DND-41 (cell line): Measurements from ENCODE around the gene ZHX3.

Experiments used
- ATAC-seq: fragments of 200-7000 bp; cut with Tn5 transposase; 3 replicates; pipeline ENCODE4 v1.9.1; 2021; ENCODE audit warnings: low read depth; ENCODE audit not compliant: insufficient read depth
- DNase-seq: peaks from one replicate; pipeline ENCODE4 v3.0.0-alpha.2; 2020
- H2AFZ ChIP-seq: 2 replicates; pipeline ENCODE4 v1.6.0; 2012; ENCODE audit warnings: low read depth, low read length
- H3K27ac ChIP-seq: 2 replicates; pipeline ENCODE4 v1.5.1; 2012; ENCODE audit warnings: low read length, inconsistent platforms
- H3K27me3 ChIP-seq: fragments of 200-600 bp; sonication (generic); 2 replicates; pipeline ENCODE4 v1.6.0; 2012; ENCODE audit warnings: low read length, mild to moderate bottlenecking, inconsistent platforms; ENCODE audit not compliant: insufficient read depth, poor library complexity
- H3K36me3 ChIP-seq: 2 replicates; pipeline ENCODE4 v1.5.1; 2012; ENCODE audit warnings: low read length, inconsistent platforms; ENCODE audit not compliant: insufficient read depth
- H3K4me1 ChIP-seq: 2 replicates; pipeline ENCODE4 v1.5.1; 2012; ENCODE audit warnings: mild to moderate bottlenecking, low read length; ENCODE audit not compliant: insufficient read depth
- H3K4me2 ChIP-seq: 2 replicates; pipeline ENCODE4 v1.6.0; 2012; ENCODE audit warnings: mild to moderate bottlenecking, moderate library complexity, low read length, inconsistent platforms; ENCODE audit not compliant: insufficient read depth
- H3K4me3 ChIP-seq, 2 experiments: fragments of 200-600 bp in 1 of 2; shearing (Covaris generic) in 1 of 2; 2 replicates each; pipeline ENCODE4 v1.5.1; 2012 to 2016; ENCODE audit warnings: inconsistent platforms in 2 of 2, low read length in 2 of 2, mild to moderate bottlenecking in 2 of 2, low read depth in 1 of 2, moderate library complexity in 1 of 2
- H3K79me2 ChIP-seq: 2 replicates; pipeline ENCODE4 v1.6.0; 2012; ENCODE audit warnings: low read length, inconsistent platforms; ENCODE audit not compliant: insufficient read depth
- H3K9ac ChIP-seq: 2 replicates; pipeline ENCODE4 v1.6.0; 2012; ENCODE audit warnings: low read depth, mild to moderate bottlenecking, inconsistent platforms, low read length, moderate library complexity
- H3K9me3 ChIP-seq: 2 replicates; pipeline ENCODE4 v1.5.1; 2012; ENCODE audit warnings: low read length, moderate library complexity, mild to moderate bottlenecking, inconsistent platforms; ENCODE audit not compliant: insufficient read depth, severe bottlenecking
- H4K20me1 ChIP-seq: 2 replicates; pipeline ENCODE4 v1.6.0; 2012; ENCODE audit warnings: low read length; ENCODE audit not compliant: insufficient read depth
- EZH2 ChIP-seq: IDR thresholded peaks from 3 replicates; pipeline ENCODE4 v1.6.1; 2012; ENCODE audit warnings: borderline replicate concordance, low read depth, mild to moderate bottlenecking, moderate library complexity, low read length, inconsistent platforms; ENCODE audit not compliant: severe bottlenecking
- TF ChIP-seq, protein P1 (sequence below): IDR thresholded peaks from 2 replicates; pipeline ENCODE4 v1.5.1; 2012; ENCODE audit warnings: borderline replicate concordance, low read length, moderate library complexity, mild to moderate bottlenecking; ENCODE audit not compliant: poor library complexity, severe bottlenecking; ENCODE audit errors: extremely low read depth

The ZHX3 gene

DNA sequence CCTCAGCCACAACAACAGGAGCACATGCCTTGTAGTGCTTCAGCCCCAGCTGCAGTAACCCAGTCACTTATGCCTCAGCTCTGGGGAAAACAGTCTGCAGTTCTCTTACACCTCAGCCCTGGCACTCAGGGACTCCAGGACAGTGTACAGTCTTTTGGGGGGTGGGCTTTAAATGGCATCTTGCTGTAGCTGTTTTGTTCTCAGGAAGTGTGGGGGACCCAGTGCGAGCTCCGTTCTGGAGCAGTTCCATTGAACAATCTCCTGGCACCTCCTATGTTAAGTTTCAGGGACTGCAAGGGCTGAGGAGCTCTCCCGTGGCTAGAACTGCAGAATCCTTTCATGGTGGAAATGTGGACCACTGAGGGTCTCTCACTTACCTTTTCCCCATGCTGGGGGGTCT lies 125.0 kb downstream of the ZHX3 start:
- Histone ChIP-seq H3K36me3 (no peaks in the 10 kb centered on the region), H3K9ac (no peak overlapping the region), H2AFZ (no peak overlapping the region), H3K79me2 (no peaks in the 10 kb centered on the region), H3K4me3 (no peak overlapping the region), H3K9me3 (peaks cover 12% of the 10 kb centered on the region), H3K4me1 (no peaks in the 10 kb centered on the region), H3K27me3 (no peaks in the 10 kb centered on the region), H3K27ac (no peak overlapping the region), H3K4me2 (no peak overlapping the region), H4K20me1 (no peaks in the 10 kb centered on the region)
- no peak for ATAC-seq
- DNase-seq = no peak
- TF ChIP-seq, protein P1, sequence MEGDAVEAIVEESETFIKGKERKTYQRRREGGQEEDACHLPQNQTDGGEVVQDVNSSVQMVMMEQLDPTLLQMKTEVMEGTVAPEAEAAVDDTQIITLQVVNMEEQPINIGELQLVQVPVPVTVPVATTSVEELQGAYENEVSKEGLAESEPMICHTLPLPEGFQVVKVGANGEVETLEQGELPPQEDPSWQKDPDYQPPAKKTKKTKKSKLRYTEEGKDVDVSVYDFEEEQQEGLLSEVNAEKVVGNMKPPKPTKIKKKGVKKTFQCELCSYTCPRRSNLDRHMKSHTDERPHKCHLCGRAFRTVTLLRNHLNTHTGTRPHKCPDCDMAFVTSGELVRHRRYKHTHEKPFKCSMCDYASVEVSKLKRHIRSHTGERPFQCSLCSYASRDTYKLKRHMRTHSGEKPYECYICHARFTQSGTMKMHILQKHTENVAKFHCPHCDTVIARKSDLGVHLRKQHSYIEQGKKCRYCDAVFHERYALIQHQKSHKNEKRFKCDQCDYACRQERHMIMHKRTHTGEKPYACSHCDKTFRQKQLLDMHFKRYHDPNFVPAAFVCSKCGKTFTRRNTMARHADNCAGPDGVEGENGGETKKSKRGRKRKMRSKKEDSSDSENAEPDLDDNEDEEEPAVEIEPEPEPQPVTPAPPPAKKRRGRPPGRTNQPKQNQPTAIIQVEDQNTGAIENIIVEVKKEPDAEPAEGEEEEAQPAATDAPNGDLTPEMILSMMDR = no peak
- TF ChIP-seq EZH2 = no peak

DNA sequence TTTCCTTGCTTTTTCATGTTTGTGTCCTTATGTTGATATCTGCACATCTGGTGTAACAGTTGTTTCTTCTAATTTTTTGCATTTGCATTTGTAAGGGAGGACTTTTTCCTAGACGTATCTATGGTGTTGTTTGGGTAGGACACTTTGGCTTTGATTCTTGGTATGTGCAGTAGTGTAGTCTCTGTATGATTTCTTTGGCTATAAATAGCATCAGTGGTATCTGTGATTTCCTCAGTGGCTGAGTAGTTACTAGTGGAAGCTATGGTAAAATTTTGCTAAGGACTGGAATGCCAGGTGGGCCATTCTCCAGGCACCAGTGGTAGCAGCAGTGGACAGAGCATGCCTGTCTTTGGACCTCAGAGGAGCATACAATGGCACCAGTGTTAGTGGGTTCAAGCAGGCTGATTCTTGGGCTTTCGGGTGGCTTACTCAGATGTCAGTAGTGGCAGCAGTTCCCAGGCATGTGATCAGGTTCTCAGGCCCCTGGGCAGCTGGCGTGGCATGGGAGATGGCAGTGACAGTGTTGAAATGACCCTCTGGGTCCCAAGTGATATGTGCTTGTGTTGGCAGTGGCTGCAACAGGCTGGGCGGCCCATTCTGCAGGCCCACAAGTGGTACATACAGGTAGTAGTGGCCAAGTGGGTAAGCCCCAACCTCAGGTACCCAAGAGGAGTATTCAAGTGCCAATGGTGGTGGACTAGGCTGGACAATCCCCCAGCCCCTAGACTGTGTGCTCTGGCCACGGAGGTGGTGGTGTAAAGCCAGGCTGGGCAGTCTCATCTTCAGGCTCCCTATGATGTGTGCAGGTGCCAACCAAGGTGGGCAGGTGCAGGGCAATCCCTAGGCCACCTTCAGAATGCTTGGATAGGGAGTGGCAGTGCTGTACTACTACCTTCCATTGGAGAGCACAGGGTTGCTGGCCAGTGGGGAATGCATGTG lies 125.7 kb downstream of the ZHX3 start:
- no peak overlapping the region for H2AFZ ChIP-seq
- no peaks in the 10 kb centered on the region for H3K27me3 ChIP-seq
- no peak overlapping the region for H3K27ac ChIP-seq
- no peaks in the 10 kb centered on the region for H3K36me3 ChIP-seq
- ATAC-seq (no peak), DNase-seq (no peak)
- peaks cover 12% of the 10 kb centered on the region for H3K9me3 ChIP-seq
- H3K4me3 ChIP-seq = no peak overlapping the region
- TF ChIP-seq, protein P1 = no peak
- no peak for TF ChIP-seq EZH2
- no peaks in the 10 kb centered on the region for H3K79me2 ChIP-seq
- H4K20me1 ChIP-seq = no peaks in the 10 kb centered on the region
- no peak overlapping the region for H3K9ac ChIP-seq
- no peak overlapping the region for H3K4me2 ChIP-seq
- H3K4me1 ChIP-seq = no peaks in the 10 kb centered on the region

DNA sequence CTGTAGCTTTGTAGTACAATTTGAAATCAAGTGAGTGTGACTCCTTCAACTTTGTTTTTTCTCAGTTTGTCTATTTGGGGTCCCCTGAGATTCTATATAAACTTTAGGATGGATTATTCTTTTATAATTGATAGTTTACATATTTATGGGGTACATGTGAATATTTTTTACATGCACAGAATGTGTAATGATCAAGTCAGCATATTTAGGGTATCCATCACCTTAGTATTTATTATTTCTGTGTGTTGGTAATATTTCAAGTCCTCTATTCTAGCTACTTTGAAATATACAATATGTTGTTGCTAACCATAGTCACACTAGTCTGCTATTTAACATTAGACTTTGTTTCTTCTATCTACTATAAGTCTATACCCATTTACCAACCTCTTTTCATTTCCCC lies 129.9 kb downstream of the ZHX3 start:
- Histone ChIP-seq H4K20me1 (no peaks in the 10 kb centered on the region), H3K27ac (no peak overlapping the region), H3K79me2 (no peaks in the 10 kb centered on the region), H2AFZ (no peak overlapping the region), H3K9me3 (peaks cover 10% of the 10 kb centered on the region), H3K4me1 (no peaks in the 10 kb centered on the region), H3K27me3 (no peaks in the 10 kb centered on the region), H3K4me3 (no peak overlapping the region), H3K9ac (no peak overlapping the region), H3K4me2 (no peak overlapping the region), H3K36me3 (peaks cover 10% of the 10 kb centered on the region; the same call in 1 of the 2 replicates)
- DNase-seq = no peak
- TF ChIP-seq, protein P1 = no peak
- no peak for TF ChIP-seq EZH2
- ATAC-seq = no peak
